ENCODE results near the gene LRMDA. TPM values are rescaled to one million over a fixed set of nuclear protein-coding genes. Genes with fewer than 3 reads are reported as not detected.

The LRMDA gene
- total RNA-seq, 1 donor from 2014 or later, result 18.7 TPM

DNA sequence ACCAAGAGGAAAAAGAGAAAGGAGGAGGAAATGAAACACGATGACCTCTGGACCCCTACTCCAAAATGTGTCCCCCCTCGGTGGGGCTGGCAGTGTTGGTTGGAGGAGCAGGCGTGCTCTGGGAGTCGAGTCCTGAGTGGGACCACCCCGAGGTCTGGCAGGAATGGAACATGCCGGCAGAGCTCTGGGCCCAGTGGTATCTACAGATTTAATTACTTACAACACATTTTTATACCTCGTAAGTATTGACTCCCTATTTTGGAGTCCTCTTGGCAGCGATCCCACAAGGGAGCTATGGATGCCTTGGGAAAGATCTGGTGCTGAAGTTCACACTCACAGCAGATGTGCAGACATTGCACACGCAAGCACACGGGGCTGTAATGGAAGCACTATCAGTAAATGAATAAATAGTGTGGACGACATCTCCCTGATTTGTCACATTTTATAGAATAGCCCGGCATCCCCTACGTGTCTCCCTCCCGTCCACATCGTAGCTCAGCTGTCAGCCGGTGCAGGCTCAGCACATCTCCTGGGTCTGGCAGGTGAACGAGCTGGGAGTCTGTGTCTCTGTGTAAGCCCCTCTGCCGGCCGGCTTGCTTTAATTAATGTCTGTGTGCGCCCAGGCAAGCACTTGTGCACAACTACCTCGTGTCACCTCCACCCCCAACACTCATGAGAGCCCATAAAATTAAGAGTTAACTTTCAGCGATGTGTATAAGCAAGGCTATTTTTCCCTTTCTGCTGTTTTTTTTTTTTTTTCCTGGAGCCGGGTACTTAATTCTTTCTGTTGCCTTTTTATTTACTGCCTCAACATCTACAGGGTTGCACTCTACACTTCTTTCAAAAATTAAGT is 603.2 kb downstream of the LRMDA start:
- TF ChIP-seq, protein P1, sequence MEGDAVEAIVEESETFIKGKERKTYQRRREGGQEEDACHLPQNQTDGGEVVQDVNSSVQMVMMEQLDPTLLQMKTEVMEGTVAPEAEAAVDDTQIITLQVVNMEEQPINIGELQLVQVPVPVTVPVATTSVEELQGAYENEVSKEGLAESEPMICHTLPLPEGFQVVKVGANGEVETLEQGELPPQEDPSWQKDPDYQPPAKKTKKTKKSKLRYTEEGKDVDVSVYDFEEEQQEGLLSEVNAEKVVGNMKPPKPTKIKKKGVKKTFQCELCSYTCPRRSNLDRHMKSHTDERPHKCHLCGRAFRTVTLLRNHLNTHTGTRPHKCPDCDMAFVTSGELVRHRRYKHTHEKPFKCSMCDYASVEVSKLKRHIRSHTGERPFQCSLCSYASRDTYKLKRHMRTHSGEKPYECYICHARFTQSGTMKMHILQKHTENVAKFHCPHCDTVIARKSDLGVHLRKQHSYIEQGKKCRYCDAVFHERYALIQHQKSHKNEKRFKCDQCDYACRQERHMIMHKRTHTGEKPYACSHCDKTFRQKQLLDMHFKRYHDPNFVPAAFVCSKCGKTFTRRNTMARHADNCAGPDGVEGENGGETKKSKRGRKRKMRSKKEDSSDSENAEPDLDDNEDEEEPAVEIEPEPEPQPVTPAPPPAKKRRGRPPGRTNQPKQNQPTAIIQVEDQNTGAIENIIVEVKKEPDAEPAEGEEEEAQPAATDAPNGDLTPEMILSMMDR (IDR thresholded peaks at IDR 0.05; ENCODE audit: insufficient read depth, low read length, poor library complexity, severe bottlenecking), result no peak
- H3K4me3 ChIP-seq (ENCODE audit: low read depth, low read length), result no peak overlapping the region
- DNase-seq (ENCODE audit: low read depth), result no peak
- no peaks in the 10 kb centered on the region for H3K36me3 ChIP-seq (ENCODE audit: control insufficient read depth, insufficient read depth, low read length)
- no peaks in the 10 kb centered on the region for H3K27me3 ChIP-seq (ENCODE audit: control insufficient read depth, insufficient read depth, low read length)

DNA sequence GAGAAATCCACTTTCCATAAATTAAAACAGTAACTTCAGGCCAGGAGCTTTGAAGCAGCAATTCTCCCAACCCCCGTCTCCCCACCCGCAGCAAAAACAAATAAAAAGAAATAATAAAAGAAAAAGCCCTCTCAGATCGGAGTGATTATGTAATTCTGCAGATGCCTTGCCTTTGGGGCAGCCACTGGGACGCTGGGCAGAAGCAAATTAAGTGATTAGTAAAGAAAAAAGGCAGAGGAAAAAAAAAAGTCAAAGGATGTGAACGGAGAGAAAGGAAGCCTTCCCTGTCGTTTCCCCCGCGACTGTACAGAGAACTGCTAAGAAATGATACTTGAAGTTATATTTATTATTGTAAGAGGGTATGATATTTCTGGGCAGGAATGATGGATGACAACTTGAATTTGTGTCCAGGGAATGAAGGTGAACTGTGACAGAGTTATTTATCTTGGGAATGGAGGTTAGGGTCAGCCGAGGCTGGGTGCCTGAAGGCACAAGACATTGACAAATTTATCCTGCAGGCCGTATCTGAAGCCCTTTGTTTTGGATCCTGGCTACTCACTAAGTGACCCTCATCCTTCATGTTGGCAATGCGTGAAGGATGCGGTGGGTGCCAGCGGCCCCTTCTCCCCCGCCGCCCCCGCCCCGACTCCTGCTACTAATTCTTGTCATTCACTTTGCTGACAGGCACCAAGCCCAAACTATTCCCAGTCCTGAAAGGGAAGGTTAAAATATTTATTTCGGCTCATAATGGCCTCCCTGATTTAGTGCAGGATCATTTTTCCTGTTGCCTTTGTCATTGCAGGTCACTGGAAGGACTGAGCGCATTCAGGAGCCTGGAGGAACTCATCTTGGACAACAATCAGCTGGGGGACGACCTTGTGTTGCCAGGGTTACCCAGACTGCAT is 604.0 kb downstream of the LRMDA start:
- no peaks in the 10 kb centered on the region for H3K36me3 ChIP-seq (ENCODE audit: control insufficient read depth, insufficient read depth, low read length)
- no peaks in the 10 kb centered on the region for H3K27me3 ChIP-seq (ENCODE audit: control insufficient read depth, insufficient read depth, low read length)
- no peak overlapping the region for H3K4me3 ChIP-seq (ENCODE audit: low read depth, low read length)
- TF ChIP-seq, protein P1 (IDR thresholded peaks at IDR 0.05; ENCODE audit: insufficient read depth, low read length, poor library complexity, severe bottlenecking), result no peak
- no peak for DNase-seq (ENCODE audit: low read depth)

DNA sequence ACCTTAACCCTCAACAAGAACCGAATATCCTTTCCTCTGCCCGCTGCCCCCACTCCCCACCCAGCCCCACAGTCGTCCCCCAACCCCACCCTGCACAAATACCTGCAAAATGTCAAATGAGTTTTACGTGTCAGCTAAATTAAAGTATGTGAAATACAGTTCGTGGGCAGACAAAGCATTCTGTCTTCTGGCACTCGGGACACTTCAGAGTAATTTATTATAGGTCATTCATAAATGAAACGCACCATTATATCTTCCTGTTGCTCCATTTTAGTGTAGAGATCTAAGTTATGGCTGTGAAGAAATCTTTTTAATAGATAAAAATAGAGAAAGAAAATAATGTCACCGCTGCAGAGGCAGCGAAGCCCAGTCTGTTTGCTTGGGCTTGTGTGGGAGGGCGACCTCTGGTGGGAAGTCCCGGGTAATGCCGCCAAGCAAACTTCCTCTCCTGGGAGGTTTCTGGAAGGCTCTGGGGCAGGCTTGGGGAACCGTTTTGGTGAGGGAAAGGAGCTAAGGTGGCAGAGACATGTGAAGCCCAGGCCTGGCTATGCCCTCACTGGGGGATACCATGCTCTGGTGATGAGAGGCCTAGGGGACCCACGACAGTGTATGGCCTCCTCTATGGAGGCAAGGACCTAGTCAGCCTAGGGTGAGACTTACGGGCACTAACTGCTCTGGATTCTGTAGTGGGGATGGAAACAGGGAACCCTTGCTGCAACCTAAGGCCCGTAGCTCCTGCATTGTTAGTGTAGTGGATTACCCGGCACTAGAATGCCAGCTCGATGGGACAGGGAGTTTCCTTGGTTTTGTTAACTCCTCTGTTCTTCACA is 604.9 kb downstream of the LRMDA start:
- Histone ChIP-seq H3K27me3 (ENCODE audit: control insufficient read depth, insufficient read depth, low read length) (no peaks in the 10 kb centered on the region), H3K4me3 (ENCODE audit: low read depth, low read length) (no peak overlapping the region), H3K36me3 (ENCODE audit: control insufficient read depth, insufficient read depth, low read length) (no peaks in the 10 kb centered on the region)
- no peak for DNase-seq (ENCODE audit: low read depth)
- TF ChIP-seq, protein P1 (IDR thresholded peaks at IDR 0.05; ENCODE audit: insufficient read depth, low read length, poor library complexity, severe bottlenecking), result peak; percentile 94

DNA sequence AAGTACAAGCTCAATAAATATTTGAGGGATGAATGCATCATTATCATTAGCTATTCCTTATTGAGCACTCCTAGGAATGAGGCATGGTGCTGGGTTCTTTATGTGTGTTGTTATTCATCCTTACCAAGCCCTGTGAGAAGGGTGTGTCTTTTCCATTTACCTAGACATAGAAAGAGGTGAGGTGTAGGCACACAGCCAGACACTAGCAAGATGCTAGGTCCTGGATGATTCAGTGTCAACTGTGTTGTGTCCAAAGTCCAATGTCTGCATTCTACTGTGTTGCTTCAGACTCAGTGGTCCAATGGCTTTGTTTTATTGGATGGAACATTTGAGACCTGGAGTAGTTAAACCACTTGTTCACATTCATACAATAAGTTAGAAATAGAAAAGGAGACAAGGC is 605.5 kb downstream of the LRMDA start:
- H3K4me3 ChIP-seq (ENCODE audit: low read depth, low read length), result no peak overlapping the region
- DNase-seq (ENCODE audit: low read depth), result no peak
- H3K27me3 ChIP-seq (ENCODE audit: control insufficient read depth, insufficient read depth, low read length), result no peaks in the 10 kb centered on the region
- TF ChIP-seq, protein P1 (IDR thresholded peaks at IDR 0.05; ENCODE audit: insufficient read depth, low read length, poor library complexity, severe bottlenecking), result no peak
- H3K36me3 ChIP-seq (ENCODE audit: control insufficient read depth, insufficient read depth, low read length), result no peaks in the 10 kb centered on the region

DNA sequence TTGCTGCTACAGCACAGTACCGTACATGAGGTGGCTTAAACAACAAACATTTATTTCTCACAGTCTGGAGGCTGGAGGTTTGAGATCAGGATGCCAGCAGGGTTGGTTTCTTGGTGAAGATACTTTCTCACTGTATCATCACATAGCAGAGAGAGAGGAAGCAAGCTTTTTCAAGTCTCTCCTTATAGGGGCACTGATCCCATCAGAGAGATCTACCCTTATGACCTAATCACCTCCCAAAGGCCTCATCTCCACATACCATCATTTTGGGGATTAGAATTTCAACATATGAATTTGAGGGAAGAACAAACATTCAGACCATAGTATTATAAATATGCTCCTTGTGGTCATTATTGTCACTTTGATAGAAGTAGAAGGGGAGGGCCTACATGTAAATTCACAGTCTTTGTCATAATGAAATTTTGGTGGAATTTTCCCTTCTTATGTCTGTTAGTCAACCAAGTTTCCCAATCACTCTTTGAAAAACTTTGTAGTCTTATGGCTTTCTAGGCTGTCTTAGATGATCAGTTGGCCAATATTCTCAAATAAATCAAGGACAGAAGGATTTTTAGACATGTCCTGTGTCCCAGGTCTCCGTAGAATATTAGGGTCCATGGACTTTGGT is 606.2 kb downstream of the LRMDA start:
- H3K27me3 ChIP-seq (ENCODE audit: control insufficient read depth, insufficient read depth, low read length), result no peaks in the 10 kb centered on the region
- no peaks in the 10 kb centered on the region for H3K36me3 ChIP-seq (ENCODE audit: control insufficient read depth, insufficient read depth, low read length)
- no peak for DNase-seq (ENCODE audit: low read depth)
- TF ChIP-seq, protein P1 (IDR thresholded peaks at IDR 0.05; ENCODE audit: insufficient read depth, low read length, poor library complexity, severe bottlenecking), result no peak
- H3K4me3 ChIP-seq (ENCODE audit: low read depth, low read length), result no peak overlapping the region
